Cortex of kidney (tissue), 1 donor: ENCODE data around the gene GABRB3.
"Not testable (repeated sequence)": the region's sequence is repeated elsewhere in the genome, so short reads cannot be mapped to it uniquely, and the experiment has no call there.

Experiments
- DNase-seq: peaks from one replicate; lab custom pipeline; 2025; lab: John Stamatoyannopoulos, UW

GABRB3 gene

GRCh38 chr15:26736502-26737248, 36.2 kb downstream of the GABRB3 start:
- no peak for DNase-seq

GRCh38 chr15:26731965-26732364, 40.9 kb downstream of the GABRB3 start:
- DNase-seq = no peak

- DNase-seq = no peak
Measured at GRCh38 chr15:26729581-26729980, 43.3 kb downstream of the GABRB3 start.

GRCh38 chr15:26729030-26729429, 43.8 kb downstream of the GABRB3 start:
- DNase-seq = no peak

GRCh38 chr15:26724381-26725150, 48.3 kb downstream of the GABRB3 start:
- no peak for DNase-seq

DNA sequence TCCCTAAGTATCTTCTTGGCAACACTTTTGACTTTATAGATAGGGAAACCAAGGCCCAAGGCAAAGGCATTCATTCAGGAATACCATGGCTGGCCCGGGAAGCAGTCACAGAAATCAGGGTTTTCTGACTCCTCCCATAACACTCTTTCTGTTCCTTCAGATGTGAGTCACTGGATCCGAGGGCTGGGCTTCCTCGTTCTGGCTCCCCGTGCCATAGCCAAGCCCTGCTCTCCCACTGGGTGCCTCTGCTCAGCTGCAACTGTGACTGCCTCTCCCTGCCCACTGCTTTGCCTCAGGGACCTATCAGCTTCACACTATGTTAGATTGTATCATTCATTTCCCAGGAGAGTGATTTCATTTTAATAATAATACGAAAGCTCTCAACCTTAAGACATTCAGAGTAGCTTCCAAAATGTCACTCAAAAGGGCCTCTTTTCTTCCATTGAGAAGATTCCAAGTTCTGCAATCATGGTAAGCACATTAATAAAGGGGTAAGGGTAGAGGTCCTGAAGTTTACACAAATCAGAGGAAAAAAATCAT, 50.2 kb downstream of the GABRB3 start:
- no peak for DNase-seq

- no peak for DNase-seq
Measured at GRCh38 chr15:26721232-26721967, 51.5 kb downstream of the GABRB3 start.

GRCh38 chr15:26720546-26720945, 52.3 kb downstream of the GABRB3 start:
- DNase-seq = no peak

DNA sequence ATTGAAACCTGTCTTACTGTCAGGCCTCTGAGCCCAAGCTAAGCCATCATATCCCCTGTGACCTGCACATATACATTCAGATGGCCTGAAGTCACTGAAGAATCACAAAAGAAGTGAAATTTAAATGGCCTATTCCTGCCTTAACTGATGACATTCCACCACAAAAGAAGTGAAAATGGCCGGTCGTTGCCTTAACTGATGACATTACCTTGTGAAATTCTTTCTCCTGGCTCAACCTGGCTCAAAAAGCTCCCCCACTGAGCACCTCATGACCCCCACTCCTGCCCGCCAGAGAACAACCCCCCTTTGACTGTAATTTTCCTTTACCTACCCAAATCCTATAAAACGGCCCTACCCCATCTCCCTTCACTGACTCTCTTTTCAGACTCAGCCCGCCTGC, 53.0 kb downstream of the GABRB3 start:
- not testable (repeated sequence) for DNase-seq

GRCh38 chr15:26716069-26716468, 56.8 kb downstream of the GABRB3 start:
- no peak for DNase-seq

DNA sequence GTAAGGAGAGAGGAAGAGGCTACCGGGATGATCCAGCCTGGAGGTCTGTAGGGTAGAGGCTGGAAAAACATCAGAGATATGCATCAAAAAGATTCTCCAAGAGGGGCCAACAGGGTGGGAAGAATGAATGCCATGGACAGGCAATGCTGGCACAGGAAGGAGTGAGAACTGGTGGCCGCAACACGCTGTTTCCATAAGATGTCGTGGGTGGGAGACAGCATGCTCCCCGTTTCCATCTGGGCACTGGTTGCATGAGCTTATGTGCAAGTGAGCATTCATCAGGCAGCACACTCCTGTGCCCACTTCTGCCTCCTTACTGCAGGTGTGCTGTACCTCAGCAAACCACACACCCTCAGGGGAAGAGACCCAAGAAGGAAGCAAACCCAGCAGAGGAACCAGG, 59.4 kb downstream of the GABRB3 start:
- DNase-seq = no peak

DNA sequence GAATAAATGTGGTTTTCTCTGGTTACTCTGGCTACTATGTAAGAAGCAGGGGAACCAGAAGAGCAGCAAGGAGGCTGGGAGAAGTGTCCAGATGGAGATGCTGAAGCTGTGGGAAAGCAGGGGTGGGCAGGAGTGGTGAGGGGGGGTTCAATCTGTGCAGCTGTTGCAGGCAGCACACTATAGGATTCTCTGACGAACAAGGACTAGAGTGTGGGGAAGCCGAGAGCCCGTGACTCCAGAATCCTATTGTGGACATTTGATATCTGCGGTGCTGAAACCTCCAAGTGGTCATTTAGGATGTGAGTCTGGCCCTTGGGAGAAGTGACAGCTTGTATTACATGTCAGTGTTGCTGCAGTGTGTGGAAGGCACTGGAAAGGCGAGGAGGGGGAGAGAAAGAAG, 60.5 kb downstream of the GABRB3 start:
- DNase-seq = no peak

GRCh38 chr15:26711445-26711844, 61.4 kb downstream of the GABRB3 start:
- DNase-seq = no peak

DNA sequence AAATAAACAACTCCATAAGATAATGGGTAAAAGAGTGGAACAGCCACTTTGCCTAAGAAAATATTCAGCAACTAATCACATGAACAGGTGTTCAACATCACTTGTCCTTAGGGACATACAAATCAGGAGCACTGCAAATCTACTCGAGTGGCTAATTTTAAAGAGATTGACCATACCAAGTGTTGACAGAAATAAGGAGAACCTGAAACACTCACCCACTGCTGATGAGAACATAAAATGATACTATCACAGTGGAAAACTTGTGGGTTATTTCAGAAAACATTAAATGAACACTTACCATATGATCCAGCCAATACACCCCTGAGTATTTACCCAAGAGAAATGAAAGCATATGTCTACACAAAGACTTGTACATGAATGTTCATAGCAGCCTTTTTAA, 70.5 kb downstream of the GABRB3 start:
- DNase-seq = no peak

DNA sequence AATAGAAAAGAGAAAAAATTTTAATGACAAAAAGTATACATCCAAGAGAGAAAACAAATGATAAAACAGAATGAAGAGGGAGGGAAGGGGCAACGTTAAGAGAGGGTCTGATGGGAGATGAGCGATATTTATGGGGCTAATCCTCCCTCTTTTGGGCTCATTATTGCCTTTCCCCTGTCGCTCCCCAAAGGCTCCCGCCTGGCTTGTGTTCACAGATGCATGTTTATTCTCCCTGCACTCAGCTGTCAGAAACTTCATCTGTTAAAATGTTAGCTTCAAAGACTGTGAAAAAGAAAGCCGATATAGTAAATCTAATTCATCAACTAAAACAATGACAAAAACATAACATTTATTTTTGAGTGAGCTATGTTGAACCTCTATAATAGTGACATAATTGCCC, 74.3 kb downstream of the GABRB3 start:
- no peak for DNase-seq

GRCh38 chr15:26697913-26698312, 75.0 kb downstream of the GABRB3 start:
- DNase-seq = no peak

GRCh38 chr15:26691249-26691648, 81.6 kb downstream of the GABRB3 start:
- no peak for DNase-seq

DNA sequence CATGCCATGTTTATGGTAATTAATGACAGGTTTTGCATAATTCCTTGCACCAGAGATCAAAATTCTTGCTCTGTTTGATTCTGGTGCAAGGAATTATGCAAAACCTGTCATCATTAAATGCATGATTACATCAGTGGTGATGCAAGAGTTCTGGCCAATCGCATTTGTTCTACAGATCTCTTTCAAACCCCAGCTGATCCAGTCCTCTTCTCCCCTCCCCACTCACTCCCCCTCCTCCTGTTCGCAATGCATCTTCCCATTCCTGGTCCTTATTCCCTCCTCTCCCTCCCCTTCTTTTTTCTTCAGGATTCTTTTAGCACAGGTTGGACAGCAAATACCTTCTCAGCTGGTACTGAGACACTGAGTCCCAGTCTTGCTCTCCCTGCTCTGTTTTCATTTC, 82.1 kb downstream of the GABRB3 start:
- no peak for DNase-seq

- no peak for DNase-seq
Measured at GRCh38 chr15:26689462-26689861, 83.4 kb downstream of the GABRB3 start.

DNA sequence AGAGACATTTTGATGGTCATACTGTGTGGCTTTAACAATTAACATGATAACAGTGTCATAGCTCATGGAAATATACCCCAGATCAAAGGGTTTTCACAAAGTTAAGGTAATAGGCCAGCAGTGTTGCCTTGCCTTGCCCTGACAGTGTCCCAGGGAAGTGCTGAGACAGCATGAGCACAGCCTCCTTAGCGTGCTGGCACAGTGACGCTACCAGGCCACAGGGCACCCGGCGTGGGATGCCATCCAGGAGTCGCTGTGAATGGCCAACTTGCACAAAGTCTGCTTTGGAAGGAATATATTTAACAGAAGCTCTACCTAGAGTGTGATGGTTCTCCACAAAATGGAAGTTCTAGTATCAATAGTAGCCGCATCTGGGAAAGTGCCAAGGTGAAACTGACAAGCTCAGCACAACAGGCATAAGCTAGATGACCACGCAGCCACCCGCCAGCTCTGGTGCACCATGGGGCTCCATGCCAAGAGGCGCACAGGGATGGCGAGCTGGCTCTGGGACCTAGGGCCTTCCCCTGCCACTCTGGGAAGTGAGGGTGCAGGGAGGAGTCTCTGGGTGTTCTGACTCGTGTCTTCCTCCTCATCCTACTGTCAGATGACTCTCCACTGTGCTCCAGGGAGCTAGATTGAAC, 86.2 kb downstream of the GABRB3 start:
- no peak for DNase-seq

GRCh38 chr15:26682598-26683164, 90.2 kb downstream of the GABRB3 start:
- DNase-seq = no peak

DNA sequence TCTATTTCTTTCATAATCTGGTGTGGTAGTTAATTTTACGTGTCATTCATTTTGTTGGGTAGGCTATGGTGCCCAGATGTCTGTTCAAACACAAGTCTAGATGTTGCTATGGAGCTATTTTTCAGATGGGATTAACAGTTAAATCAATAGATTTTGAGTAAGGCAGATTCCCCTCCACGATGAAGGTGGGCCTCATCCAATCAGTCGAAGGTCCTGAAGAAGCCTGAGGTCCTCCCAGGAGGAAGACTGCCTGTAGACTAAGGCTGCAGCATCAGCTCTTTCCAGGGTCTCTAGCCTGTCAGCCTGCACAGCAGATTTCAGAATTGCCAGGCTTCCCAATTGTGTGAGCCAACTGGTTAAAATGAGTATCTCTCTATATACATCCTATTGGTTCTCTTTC, 92.9 kb downstream of the GABRB3 start:
- DNase-seq = no peak
